HG02870 (cell line): ENCODE data around the gene GPC5.
"Not testable (repeated sequence)": the region's sequence is repeated elsewhere in the genome, so short reads cannot be mapped to it uniquely, and the experiment has no call there.

Experiments used
- ATAC-seq: cut with Tn5 transposase; IDR thresholded peaks from one replicate; pipeline ENCODE4 v1.9.1; 2021; ENCODE audit warnings: mild to moderate bottlenecking, moderate library complexity; ENCODE audit not compliant: unreplicated experiment

The GPC5 gene

DNA sequence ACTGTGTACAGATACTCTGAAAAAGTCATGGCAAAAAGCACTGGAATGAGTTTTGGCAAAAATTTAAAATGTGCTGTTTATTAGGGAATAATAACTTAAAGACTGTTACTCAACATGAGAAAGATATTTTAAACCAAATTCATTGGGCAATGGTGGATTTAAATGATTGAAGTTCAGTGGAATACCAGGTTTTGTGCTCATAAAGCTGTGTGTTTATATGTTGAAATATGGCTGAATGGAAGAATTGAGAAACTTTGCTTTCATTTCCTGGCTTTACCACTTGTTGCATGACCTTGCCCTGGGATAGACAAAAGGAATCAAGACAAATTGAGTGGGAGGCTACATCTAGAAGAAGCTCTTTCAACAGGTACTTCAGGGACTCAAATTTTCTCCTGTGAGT, 246.4 kb downstream of the GPC5 start:
- no peak for ATAC-seq

DNA sequence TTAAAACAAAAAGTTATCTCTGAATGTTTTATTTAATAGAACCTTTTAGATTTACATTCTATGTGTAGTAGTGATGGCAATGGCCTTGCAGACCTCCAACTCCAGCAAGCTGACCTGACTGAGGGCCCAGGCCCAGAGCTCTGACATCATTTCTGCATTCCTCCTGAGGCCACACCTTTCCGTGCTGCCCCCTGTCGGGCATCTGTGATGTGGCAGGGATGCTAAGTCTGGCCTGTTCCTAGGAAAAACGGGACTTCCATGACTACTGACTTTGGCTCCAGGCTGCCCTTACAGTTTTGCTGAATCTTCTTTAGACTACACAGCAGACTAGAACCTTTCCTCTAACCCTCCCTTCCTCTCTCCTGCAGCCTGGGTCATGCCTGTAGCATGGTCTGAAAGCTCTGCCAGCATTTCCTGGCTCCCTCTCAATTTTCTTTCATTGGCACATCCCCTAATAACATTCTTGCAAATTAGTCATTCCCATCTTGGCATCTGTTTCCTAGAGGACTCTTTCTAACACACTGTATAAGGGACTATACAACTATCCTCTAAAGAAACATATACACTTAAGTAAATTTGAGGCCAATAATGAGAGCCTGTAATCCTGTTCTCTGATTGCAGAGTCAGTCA, 249.1 kb downstream of the GPC5 start:
- peak; percentile 78 for ATAC-seq

DNA sequence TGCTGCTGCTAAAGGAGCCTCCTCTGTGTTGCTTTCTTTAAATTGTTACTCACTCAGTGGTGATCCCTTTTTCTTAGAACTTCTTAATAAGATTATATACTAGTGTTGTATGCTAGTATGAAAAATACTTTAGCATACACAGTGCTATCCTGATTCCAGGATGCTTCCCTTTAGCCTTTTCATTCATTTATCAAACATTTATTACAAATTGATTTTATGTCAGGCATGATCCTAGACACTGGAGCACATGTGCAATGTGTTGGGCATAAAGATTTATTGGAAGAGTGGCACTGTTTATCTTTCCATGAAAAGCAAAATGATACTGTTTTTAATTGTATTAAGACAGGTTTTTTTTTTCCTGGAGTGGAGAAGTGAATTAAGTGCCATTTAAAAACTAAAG, 249.6 kb downstream of the GPC5 start:
- ATAC-seq = no peak

DNA sequence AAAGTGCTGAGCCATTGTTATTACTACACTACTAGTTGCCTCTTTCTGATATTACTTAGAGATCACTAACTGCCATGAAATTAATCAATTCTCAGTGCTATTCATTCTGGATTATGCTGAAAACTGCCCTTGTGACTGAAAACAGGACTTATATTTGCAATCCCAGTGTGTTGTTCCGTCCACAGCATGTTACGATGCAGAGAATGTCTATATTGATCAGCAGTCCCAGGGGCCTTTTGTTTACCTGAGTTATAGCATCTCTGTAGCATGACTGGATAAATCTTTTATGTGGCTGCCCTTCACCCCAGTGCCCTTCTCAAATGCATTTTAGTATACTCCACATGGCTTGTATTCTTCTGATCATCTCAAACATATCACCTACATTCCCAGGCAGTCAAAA, 251.0 kb downstream of the GPC5 start:
- no peak for ATAC-seq

DNA sequence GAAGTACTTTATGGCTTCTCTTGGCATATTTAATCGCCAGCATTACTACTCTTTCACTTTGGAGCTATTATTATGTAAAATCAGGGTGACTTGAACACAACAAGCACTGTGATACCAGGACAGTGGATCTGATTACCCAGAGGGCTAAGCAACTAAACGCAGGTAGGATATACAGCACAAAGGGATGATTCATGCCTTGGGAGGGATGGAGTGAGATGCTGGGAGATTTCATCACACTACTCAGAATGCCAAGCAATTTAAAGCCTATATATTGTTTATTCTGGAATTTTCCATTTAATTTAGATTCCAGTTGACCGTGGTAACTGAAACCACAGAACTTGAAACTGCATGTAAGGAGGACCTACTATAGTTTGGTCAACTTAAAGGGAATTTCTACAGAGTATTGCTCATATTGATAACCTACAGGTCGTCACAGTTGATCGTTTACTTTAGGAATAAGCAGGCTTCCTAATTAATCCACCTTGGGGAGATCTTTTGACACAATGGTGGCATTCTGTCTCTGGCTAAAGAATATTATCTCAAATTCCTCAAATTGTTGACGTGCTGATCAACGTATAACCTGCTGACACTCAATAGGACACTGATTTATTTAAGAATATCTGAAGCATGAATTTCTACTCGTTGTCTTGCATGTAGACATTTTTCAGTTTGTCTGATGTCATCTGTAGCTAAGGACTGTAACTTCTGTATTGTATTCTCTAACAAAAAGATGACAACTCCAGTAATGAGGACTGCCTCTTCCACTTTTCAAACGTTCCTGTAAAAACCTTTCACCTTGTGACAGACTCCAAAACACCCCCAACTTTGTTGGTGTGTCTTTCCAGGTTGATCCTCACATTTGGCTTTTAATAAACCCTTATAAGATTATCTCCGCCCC, 254.2 kb downstream of the GPC5 start:
- no peak for ATAC-seq

DNA sequence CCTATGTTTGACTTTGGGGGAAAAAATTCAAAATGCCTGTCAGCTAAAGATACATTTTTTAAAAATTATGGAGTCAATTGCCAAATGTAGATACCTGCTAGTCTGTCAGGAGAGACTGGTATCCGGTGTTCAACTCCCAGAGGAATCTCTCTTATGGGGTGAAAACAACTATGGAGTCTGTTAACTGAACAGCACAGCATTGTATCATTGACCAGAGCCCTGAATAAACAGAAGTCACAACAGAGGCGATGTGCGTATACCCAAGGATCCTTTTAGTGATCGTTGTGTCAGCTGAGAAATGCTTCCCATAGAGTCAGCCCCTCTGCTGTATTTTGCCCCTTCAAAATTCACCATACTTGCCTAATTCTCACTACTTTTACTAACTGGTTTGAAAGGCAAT, 257.3 kb downstream of the GPC5 start:
- no peak for ATAC-seq

DNA sequence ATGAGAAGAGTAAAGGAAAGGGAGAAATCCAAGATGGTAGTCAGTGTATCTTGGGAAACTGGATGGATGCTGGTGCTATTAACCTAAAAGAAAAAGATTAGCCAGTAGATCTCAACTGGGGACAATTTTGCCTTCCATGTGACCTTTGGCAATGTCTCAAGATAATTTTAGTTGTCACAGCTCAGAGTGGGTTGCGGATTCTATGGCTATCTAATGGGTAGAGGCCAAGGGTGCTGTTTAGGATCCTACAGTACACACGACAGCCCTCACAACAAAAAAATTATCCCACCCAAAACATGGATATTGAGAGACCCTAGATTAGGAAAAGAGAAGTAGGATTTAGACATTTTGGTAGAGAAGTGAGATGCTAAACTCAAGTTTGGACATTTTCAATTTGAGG, 258.9 kb downstream of the GPC5 start:
- no peak for ATAC-seq

DNA sequence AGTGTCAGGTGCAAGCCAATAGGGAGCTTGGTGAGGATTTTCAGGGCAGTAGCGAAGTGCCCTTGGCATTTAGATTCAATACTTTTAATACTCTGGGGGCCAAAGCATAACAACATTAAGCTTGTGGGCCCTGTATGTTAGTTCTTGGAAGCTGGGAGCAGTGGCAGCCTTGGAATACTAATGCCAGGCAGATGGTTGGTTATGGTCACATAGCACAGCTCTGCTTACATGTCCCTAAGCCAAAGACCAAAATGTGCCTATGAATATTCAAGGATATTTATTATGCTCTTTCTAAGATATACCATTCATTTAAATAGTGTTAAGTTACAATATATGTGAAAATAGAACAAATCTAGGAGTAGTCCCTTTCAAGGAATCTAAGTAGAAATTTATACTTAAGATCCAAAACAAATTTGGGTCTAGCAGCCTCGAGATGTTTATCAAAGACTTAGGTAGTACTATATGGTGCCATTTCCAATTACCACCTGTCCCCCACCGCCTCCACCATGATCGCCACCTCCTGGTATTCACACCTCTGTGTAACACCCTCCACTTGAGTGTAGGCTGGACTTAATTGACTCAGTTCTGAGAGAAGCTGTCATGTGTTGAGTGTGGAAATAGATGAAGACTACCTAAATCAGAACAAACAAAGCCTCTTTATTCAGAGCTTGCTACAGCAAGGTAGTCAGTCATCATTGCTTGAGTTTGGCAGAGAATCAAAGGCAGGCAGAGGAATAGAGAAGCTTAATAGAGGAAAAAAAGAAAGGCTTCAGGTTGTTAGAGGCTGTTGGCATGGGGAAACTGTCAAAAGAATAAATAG, 261.0 kb downstream of the GPC5 start:
- ATAC-seq = no peak

DNA sequence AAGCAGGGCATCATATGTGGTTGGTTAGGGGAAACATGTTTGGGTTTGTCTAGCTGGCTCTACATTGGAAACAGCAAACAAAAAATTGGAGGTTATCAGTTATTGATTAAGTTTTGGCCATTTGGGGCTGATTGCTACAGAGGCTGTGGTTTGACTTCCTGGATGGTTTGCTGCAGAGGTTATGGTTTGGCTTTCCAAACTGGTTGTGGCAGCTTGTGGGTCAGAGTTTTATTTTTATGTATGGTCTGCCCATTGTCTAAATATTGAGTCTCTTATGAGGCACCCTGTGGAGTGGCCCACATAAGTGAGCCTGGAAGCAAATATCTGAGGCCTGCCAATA, 261.6 kb downstream of the GPC5 start:
- ATAC-seq = no peak

DNA sequence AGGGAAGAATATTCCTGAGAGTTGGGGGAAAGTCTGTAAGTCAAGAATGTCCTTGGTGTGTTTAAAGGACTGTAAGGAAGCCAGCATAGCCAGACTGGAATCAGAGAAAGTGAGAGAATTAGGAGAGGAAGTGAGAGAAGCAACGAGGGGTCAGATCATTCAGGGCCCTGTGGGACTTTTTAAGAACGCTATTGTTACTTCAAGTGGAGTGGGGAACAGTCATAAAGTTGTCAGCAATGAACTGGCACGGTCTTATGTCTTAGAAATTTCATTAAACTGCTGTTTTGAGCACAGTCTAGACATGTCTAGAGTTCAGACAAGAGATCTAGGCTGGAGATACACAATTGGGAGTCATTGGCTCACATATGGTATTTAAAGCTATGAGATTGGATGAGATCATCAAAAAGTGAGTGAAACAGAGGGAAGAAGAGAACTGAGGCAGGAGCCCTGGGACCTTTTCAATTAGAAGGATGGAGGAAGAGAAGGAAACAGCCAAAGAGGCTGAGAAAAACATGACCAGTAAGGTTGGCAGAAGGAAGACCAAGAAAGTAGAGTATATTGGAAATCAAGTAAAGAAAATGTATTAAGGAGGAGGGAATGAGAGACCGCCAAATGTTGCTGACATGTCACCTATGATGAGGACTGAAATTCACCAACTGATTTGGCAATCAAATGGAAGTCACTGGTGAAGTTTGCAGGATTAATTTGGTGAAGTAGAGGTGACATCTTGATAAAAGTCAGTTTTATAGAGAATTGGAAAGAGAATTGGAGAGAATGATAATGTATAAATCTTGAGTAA, 263.5 kb downstream of the GPC5 start:
- peak; percentile 54 for ATAC-seq

DNA sequence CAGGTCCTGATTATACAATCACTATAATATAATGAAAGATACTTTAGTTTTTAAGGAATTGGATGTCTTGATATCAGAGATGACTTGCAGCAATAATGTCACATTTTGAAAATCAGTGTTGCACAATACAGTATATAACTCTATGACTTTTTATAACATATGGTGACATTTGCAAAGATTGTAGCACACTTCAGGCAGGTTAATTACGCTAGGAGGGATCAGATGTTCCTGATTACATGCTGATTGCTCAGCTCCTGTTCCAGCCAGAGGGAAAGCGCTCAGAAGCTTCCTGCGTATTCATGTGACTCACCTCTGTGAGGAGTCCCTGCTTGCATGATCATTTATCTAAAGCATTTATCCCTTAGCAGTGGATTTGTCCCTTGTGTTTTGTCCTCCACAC, 265.6 kb downstream of the GPC5 start:
- ATAC-seq = no peak

DNA sequence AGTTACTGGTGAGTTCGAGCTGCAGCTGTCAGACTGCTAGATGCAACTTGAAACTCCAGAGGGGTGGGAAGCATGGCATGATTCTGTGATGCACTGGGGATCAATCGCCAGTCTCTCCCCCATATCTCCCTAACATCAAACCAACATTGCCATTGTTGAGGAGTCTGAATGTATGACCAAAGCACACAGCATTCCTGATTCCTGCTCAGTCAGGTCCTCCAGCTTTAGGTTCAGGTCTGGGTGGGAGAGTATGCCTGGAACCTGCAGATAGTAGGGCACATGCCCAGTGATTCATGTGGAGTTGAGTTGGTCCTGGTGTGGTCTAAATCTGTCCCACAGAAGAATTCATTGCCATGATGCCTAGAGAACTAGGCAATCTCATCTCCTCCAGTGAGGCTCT, 269.1 kb downstream of the GPC5 start:
- no peak for ATAC-seq

DNA sequence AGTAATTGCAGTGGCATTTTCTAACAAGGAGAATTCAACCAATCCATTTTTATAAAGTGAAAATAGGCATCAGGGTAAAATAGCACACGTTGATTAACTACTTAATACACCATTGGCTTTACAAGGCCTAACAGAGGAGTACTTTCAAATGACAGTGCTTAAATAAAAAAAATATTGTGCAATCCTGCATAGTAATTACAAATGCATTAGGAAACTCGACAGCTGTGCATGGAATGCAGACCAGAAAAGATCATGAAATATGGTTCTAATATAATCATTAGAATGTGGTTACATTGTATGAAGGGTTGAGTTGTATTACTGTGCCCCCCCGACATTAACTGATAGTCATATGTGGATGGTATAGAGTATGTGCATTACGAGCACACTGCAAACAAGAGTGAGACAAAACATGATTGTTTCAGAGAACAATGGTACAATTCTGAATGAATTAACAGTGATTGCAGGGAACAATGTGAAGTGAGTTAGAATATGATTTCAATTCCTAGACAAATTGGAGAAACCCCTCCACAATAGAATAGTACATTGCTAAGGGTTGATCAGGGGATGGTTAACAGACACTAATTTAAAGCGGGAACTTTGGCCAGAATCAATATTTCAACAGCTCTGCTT, 270.6 kb downstream of the GPC5 start:
- no peak for ATAC-seq

DNA sequence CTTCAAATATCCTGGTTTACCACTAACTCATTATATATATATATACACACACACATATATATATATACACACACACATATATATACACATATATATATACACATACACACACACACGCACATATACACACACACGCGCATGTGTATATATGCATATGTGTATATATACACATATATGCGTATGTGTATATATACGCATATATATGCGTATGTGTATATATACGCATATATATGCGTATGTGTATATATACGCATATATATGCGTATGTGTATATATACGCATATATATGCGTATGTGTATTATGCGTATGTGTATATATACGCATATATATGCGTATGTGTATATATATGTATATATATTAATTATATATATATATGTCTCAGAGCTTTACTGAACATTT, 275.9 kb downstream of the GPC5 start:
- ATAC-seq = not testable (repeated sequence)

DNA sequence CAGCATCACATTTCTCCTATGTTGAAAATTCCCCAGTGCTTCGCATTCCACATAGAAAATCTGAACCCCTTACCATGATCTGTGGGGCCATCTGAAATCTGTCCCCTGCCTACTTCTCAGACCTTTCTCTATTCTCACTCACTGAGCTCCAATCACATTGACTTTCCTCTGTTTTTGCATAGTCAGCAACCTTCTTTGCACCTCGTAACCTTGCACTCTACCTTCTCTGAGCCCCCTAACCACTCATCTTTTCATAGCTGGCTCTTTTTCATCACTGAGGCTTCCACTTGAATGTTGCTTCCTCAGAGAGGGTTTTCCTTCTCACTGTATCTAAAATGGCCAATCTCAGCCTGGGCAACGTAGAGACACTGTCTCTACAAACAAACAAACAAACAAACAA, 286.3 kb downstream of the GPC5 start:
- ATAC-seq = no peak

DNA sequence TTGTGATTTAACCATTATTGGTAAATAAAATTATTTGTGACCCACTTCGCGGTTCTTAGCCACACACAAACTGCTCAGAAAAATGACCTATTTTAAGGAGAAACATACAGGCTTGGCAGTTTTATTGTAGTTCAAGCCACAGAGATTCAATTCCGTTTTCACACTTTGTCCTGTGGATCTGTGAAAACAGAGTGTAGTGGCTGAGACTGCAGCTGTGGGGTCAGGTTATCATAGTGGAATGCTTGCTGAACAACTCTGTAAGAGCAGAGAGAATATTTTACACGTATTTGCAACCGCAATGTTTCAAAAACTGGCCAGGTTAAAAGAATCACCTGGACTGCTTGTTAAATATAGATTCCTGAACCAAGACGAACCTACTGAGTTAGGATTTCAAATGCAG, 292.5 kb downstream of the GPC5 start:
- ATAC-seq = no peak

DNA sequence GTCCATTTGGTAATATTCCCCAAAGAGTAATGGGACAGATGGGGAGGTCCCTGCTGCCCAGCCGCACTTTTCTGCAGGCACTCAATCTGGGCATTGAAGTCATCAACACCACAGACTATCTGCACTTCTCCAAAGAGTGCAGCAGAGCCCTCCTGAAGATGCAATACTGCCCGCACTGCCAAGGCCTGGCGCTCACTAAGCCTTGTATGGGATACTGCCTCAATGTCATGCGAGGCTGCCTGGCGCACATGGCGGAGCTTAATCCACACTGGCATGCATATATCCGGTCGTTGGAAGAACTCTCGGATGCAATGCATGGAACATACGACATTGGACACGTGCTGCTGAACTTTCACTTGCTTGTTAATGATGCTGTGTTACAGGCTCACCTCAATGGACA, 295.0 kb downstream of the GPC5 start:
- ATAC-seq = no peak

DNA sequence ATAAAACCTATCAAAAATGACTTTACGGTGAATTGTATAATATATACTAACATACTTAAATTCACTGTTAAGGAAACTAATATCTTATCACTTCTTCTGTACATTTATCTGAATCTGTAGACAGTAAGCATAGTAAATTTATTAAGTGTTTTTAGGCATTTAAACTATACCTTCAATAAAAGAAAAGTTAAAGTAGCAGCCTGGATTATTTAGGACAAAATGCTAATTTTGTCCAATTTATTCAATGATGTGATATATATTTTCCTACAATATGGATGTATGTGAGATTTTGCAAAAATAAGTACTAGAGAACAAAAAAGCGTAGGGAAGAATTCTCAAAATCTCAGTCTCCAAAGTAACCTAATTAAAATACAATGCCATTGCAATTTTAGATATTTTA, 299.9 kb downstream of the GPC5 start:
- ATAC-seq = no peak

DNA sequence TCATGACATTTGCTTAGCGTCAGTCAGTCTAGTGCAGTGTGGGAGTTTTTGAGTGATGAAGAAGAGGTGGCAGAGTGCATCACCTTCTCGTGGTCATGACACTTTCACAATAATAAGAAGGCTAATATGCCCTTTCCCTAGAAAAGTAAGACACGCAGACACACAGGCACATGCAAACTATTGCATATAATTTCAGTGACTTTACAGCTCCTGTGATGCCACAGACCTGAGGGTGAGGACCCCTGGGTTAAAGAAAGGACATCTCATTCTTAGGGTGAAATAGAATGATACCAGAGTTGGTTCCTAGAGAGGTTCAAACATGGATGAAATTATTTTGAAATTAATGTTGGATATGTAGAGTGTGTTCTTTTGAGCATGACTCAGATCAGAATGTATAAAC, 300.3 kb downstream of the GPC5 start:
- ATAC-seq = no peak

DNA sequence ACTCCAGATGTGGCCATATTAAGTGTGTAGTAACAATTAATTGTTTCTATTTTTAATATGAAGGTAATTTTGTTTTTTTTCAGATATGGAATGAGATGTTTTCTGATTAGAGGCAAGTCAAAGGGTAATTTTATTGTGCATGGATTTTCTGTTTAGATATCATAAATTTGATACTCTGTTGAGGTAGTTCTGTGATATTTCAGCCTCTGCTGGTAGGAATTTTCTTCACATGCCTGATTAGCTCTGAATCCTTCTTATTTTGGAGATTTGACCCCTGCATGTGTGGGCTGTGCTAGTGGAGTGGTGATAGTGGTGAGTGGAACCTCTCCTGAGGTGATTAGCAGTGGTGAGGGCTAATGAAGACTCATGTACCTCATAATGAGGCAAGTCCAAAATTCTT, 301.4 kb downstream of the GPC5 start:
- no peak for ATAC-seq

DNA sequence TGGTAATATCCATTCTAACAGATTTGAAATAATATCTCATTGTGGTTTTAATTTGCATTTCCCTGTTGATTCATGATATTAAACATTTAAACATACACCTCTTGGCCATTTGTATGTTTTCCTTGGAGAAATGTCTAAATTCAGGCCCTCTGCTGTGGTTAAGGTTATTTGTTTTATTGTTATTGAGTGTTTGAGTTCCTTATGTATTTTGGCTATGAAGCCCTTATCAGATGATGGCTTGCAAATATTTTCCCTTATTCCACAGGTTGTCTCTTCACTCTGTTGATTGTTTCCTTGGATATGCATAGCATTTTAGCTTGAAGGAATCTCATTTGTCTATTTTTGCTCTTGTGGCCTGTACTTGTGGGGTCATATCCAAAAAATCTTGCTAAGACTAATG, 303.6 kb downstream of the GPC5 start:
- ATAC-seq = no peak
